K562 (cell line): ENCODE measurements around the gene RYR3. TPM values are rescaled to one million over a fixed set of nuclear protein-coding genes. Genes with fewer than 3 reads are reported as not detected.

Experiments used
- ATAC-seq: fragments of 200-7000 bp; cut with Tn5 transposase; 3 replicates; pipeline ENCODE4 v1.9.1; 2020; ENCODE audit warnings: moderate library complexity
- BruUV-seq: library from RNA; stranded (reverse); fragments of 400-500 nt; replicated peaks from 2 replicates; lab custom pipeline; 2021; lab: Mats Ljungman, UMichigan
- CTCF ChIA-PET: fragments of 300-600 bp; formaldehyde crosslinking; extraction: SDS; loops from one replicate; lab custom pipeline; 2021; ENCODE audit warnings: low intra/inter-chr PET ratio; lab: Yijun Ruan, JAX
- POLR2A ChIA-PET: fragments of 300-600, 350-650 bp; sonication (Branson Sonifier 250); formaldehyde crosslinking; extraction: SDS; loops from one replicate; lab custom pipeline; 2021; ENCODE audit warnings: antibody characterized with exemption, inconsistent platforms; lab: Yijun Ruan, JAX
- DNase-seq, 4 experiments: peaks; one replicate each; pipeline versions ENCODE4 v3.0.0 to v3.0.0-alpha.2; 2011 to 2018; ENCODE audit warnings: low spot score in 3 of 4, mixed read lengths in 3 of 4; ENCODE audit errors: extremely low read depth in 1 of 4
- FAIRE-seq: peaks from 2 replicates; lab custom pipeline; 2011; peaks lifted over from hg19 to GRCh38; lab: Jason Lieb, UNC
- H2AFZ ChIP-seq: 2 replicates; pipeline ENCODE4 v1.6.0; 2011; ENCODE audit warnings: low read depth, low read length, control low read depth, inconsistent platforms
- H3K27ac ChIP-seq: fragments of 200-600 bp; 3 replicates; pipeline ENCODE4 v1.8.0; 2011; ENCODE audit warnings: low read depth, mild to moderate bottlenecking, control low read depth, inconsistent platforms, low read length, moderate library complexity, mixed read lengths; ENCODE audit errors: extremely low read depth
- H3K27me3 ChIP-seq, 2 experiments: fragments of 300-600 bp in 1 of 2; 2 replicates in 1 of 2; 3 replicates in 1 of 2; pipeline versions ENCODE4 v1.6.0 to v1.8.0; 2011; ENCODE audit warnings: inconsistent platforms in 2 of 2, low read length in 2 of 2, mild to moderate bottlenecking in 1 of 2, mixed read lengths in 1 of 2, moderate library complexity in 1 of 2; ENCODE audit not compliant: control insufficient read depth in 2 of 2, insufficient read depth in 2 of 2
- H3K36me3 ChIP-seq: fragments of 300-600 bp; 3 replicates; pipeline ENCODE4 v1.8.0; 2011; ENCODE audit warnings: mild to moderate bottlenecking, low read length, inconsistent platforms; ENCODE audit not compliant: control insufficient read depth, insufficient read depth
- H3K4me1 ChIP-seq, 2 experiments: fragments of 200-600 bp in 1 of 2; replicated peaks in 1 of 2; 2 replicates in 1 of 2; 3 replicates in 1 of 2; pipeline versions ENCODE4 v1.5.1 to v1.8.0; 2011; ENCODE audit warnings: inconsistent platforms in 2 of 2, low read length in 2 of 2, mild to moderate bottlenecking in 1 of 2, mixed read lengths in 1 of 2, moderate library complexity in 1 of 2; ENCODE audit not compliant: control insufficient read depth in 2 of 2, insufficient read depth in 2 of 2
- H3K4me2 ChIP-seq: 2 replicates; pipeline ENCODE4 v1.6.1; 2011; ENCODE audit warnings: low read length, control low read depth, inconsistent platforms, mixed read lengths; ENCODE audit not compliant: insufficient read depth
- H3K4me3 ChIP-seq: fragments of 200-600 bp; sonication (generic), shearing (Covaris generic); 2 replicates; pipeline ENCODE4 v1.5.1; 2016; ENCODE audit warnings: control low read depth, inconsistent platforms
- H3K79me2 ChIP-seq: fragments of 200-600 bp; 3 replicates; pipeline ENCODE4 v1.8.0; 2011; ENCODE audit warnings: low read length, inconsistent platforms; ENCODE audit not compliant: control insufficient read depth, insufficient read depth
- H3K9ac ChIP-seq, 2 experiments: 2 replicates each; pipeline versions ENCODE4 v1.6.0 to v1.6.1; 2011; ENCODE audit warnings: low read depth in 2 of 2, low read length in 2 of 2, control low read depth in 1 of 2, inconsistent platforms in 1 of 2, mild to moderate bottlenecking in 1 of 2, mixed read lengths in 1 of 2; ENCODE audit not compliant: insufficient read depth in 1 of 2
- H3K9me1 ChIP-seq: one replicate; pipeline ENCODE4 v1.6.0; 2011; ENCODE audit warnings: inconsistent platforms, mild to moderate bottlenecking, low read length, moderate library complexity; ENCODE audit not compliant: control insufficient read depth, insufficient read depth
- H3K9me3 ChIP-seq: replicated peaks from 2 replicates; pipeline ENCODE4 v1.5.1; 2011; ENCODE audit warnings: low read depth, low read length, inconsistent platforms; ENCODE audit not compliant: control insufficient read depth, insufficient read depth
- H4K20me1 ChIP-seq: replicated peaks from 2 replicates; pipeline ENCODE4 v1.6.1; 2011; ENCODE audit warnings: low read length, inconsistent platforms, mixed read lengths; ENCODE audit not compliant: control insufficient read depth, insufficient read depth
- CHCHD3 ChIP-seq: fragments of 250-450 bp; sonication (Bioruptor Pico); IDR thresholded peaks from 2 replicates; pipeline ENCODE4 v2.1.2; 2022; ENCODE audit warnings: mild to moderate bottlenecking
- CTCFL ChIP-seq: IDR thresholded peaks from 2 replicates; pipeline ENCODE4 v1.6.1; 2011; ENCODE audit warnings: borderline replicate concordance, low read depth, mild to moderate bottlenecking, moderate library complexity, low read length; ENCODE audit not compliant: insufficient read depth, poor library complexity, severe bottlenecking
- CXXC5 ChIP-seq: fragments of 250-450 bp; sonication (Bioruptor Pico); IDR thresholded peaks from 2 replicates; pipeline ENCODE4 v1.8.0; 2022; ENCODE audit warnings: inconsistent platforms, mild to moderate bottlenecking, moderate library complexity
- EP400 ChIP-seq: fragments of 450-650 bp; IDR thresholded peaks from 2 replicates; pipeline ENCODE4 v1.6.1; 2017; ENCODE audit warnings: antibody characterized with exemption, mild to moderate bottlenecking, moderate library complexity
- ETV6 ChIP-seq, 3 experiments: fragments of 150-350 bp in 1 of 3; sonication (generic) in 1 of 3; formaldehyde crosslinking in 1 of 3; IDR thresholded peaks; 2 replicates each; pipeline versions ENCODE4 v1.6.1 to v1.8.0; 2014 to 2022; ENCODE audit warnings: borderline replicate concordance in 2 of 3, low read depth in 2 of 3, antibody characterized with exemption in 1 of 3, low read length in 1 of 3, mild to moderate bottlenecking in 1 of 3, missing genetic modification reagents in 1 of 3
- HDAC8 ChIP-seq: fragments of 450-650 bp; IDR thresholded peaks from 2 replicates; pipeline ENCODE4 v1.6.1; 2016; ENCODE audit warnings: mild to moderate bottlenecking, missing genetic modification characterization, moderate library complexity, missing compliant biosample characterization
- MTF1 ChIP-seq: fragments of 250-450 bp; sonication (Bioruptor Pico); IDR thresholded peaks from 2 replicates; pipeline ENCODE4 v1.9.0; 2021; ENCODE audit warnings: moderate library complexity, mild to moderate bottlenecking, inconsistent platforms, borderline replicate concordance
- RBM39 ChIP-seq: fragments of 200-400 bp; formaldehyde crosslinking; optimal IDR thresholded peaks from 2 replicates; pipeline ENCODE3; 2018; ENCODE audit warnings: low read depth, low read length
- TEAD1 ChIP-seq, 2 experiments: fragments of 450-650 bp in 1 of 2; sonication (generic) in 1 of 2; formaldehyde crosslinking; IDR thresholded peaks; 2 replicates each; pipeline versions ENCODE4 v1.4.0 to v1.8.0; 2020 to 2022; ENCODE audit warnings: mild to moderate bottlenecking in 2 of 2, missing genetic modification reagents in 1 of 2
- ZBTB7A ChIP-seq: IDR thresholded peaks from 2 replicates; pipeline ENCODE4 v1.6.1; 2011; ENCODE audit warnings: low read depth, mild to moderate bottlenecking, low read length, moderate library complexity, borderline replicate concordance; ENCODE audit not compliant: control insufficient read depth
- ZNF165 ChIP-seq: fragments of 250-450 bp; sonication (Bioruptor Pico); IDR thresholded peaks from 2 replicates; pipeline ENCODE4 v1.4.0; 2020; ENCODE audit warnings: borderline replicate concordance
- ZNF212 ChIP-seq: fragments of 450-650 bp; formaldehyde crosslinking; IDR thresholded peaks from 2 replicates; pipeline ENCODE4 v1.4.0; 2020; ENCODE audit warnings: mild to moderate bottlenecking
- ZNF584 ChIP-seq: fragments of 200-800 bp; sonication (Bioruptor generic); IDR thresholded peaks from 2 replicates; pipeline ENCODE4 v1.6.1; 2016; ENCODE audit warnings: low read depth, mild to moderate bottlenecking, missing genetic modification characterization, missing compliant biosample characterization
- WGBS: fragments of 100-300 bp; shearing (Covaris generic); methylation state at CpG from one replicate; pipeline ENCODE4 v1.1.6; 2016; ENCODE audit warnings: low coverage, mixed read lengths; ENCODE audit not compliant: insufficient coverage; ENCODE audit errors: missing lambda C conversion rate; 5-methylcytosine and 5-hydroxymethylcytosine counted together
- in situ Hi-C: fragments of 300-500 bp; cut with MboI; formaldehyde crosslinking; loops from 4 replicates; pipeline ENCODE4 v1.15.0; 2018; ENCODE audit warnings: inconsistent platforms, mixed read lengths
- intact Hi-C: fragments of 100-400 bp; cut with micrococcal nuclease; formaldehyde crosslinking; loops from 2 replicates; pipeline ENCODE4 v1.14.2; 2022
- polyA plus RNA-seq, 8 experiments: library from polyadenylated mRNA; depleted of rRNA in 4 of 8; stranded (reverse) in 5 of 8; unstranded in 3 of 8; fragments of >200 nt; fragmentation: Nextera tagmentation in 2 of 8; fragmentation: Illumina TruSeq in 1 of 8; extraction: Ambion mirVana in 2 of 8; extraction: Trizol in 1 of 8; gene quantifications; 2 replicates each; pipeline versions ENCODE4 v1.2.1 to v1.2.3, GENCODE V29; 2011 to 2014; ENCODE audit warnings: inconsistent platforms in 1 of 8, missing spikeins in 1 of 8
- total RNA-seq, 7 experiments: library from RNA; depleted of rRNA in 6 of 7; stranded (reverse); fragments of >200 nt in 6 of 7; fragmentation: Illumina TruSeq in 2 of 7; extraction: Trizol in 2 of 7; gene quantifications; 2 replicates each; pipeline versions ENCODE4 v1.2.1 to v1.2.3, GENCODE V29; 2011 to 2021; ENCODE audit warnings: low replicate concordance in 1 of 7
- TF ChIP-seq, protein P1 (sequence below): sonication (generic); formaldehyde crosslinking; IDR thresholded peaks from 2 replicates; pipeline ENCODE4 v1.8.0; 2022; ENCODE audit warnings: missing genetic modification reagents, mild to moderate bottlenecking, borderline replicate concordance

Gene RYR3
- total and polyA plus RNA-seq, 9 of the 15 experiments (the other 6 are each of a cell fraction or from before 2014, with no cell fraction given) = 0.04 TPM; not detected in 8

DNA sequence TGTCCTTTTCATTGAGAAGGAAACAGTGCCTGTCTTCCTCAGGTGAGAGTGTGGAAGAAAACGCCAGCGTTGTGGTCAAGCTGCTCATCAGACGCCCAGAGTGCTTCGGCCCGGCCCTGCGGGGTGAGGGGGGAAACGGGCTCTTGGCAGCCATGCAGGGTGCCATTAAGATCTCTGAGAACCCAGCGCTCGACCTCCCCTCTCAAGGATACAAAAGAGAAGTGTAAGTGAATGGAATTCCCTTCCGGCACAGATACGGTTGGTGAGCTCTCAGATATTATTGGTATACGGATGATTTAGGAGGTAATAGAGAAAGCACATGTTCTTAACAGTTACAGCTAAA, 411.9 kb downstream of the RYR3 start:
- no peaks in the 10 kb centered on the region for H4K20me1 ChIP-seq
- no peaks in the 10 kb centered on the region for H3K36me3 ChIP-seq
- in situ Hi-C loops = no loop called here
- intact Hi-C loops = no loop called here
- WGBS = 3% methylated on average over 9 of the region's 12 CpGs
- H2AFZ ChIP-seq = no peak overlapping the region
- H3K4me3 ChIP-seq = no peak overlapping the region
- H3K9me1 ChIP-seq = no peaks in the 10 kb centered on the region
- DNase-seq = no peak
- ChIA-PET CTCF (no interaction called here), POLR2A (no interaction called here)
- no peaks in the 10 kb centered on the region for H3K4me1 ChIP-seq
- no peaks in the 10 kb centered on the region for H3K9me3 ChIP-seq
- no peak overlapping the region for H3K4me2 ChIP-seq
- TF ChIP-seq ZNF584 (CRISPR knock-in tag) (no peak), TEAD1 (CRISPR knock-in tag; IDR thresholded peaks at IDR 0.05) (no peak), MTF1 (no peak), ZNF212 (CRISPR knock-in tag) (no peak), EP400 (no peak), RBM39 (no peak), HDAC8 (no peak), ZNF165 (CRISPR knock-in tag) (no peak), ETV6 (IDR thresholded peaks at IDR 0.05; ENCODE audit: borderline replicate concordance in 1 of 2, low read depth in 2 of 2, low read length in 1 of 2) (no peak), ETV6 (CRISPR knock-in tag; IDR thresholded peaks at IDR 0.05; ENCODE audit: borderline replicate concordance) (no peak), CXXC5 (CRISPR knock-in tag) (no peak), CTCFL (no peak), CHCHD3 (CRISPR knock-in tag) (no peak), ZBTB7A (no peak)
- TF ChIP-seq, protein P1, sequence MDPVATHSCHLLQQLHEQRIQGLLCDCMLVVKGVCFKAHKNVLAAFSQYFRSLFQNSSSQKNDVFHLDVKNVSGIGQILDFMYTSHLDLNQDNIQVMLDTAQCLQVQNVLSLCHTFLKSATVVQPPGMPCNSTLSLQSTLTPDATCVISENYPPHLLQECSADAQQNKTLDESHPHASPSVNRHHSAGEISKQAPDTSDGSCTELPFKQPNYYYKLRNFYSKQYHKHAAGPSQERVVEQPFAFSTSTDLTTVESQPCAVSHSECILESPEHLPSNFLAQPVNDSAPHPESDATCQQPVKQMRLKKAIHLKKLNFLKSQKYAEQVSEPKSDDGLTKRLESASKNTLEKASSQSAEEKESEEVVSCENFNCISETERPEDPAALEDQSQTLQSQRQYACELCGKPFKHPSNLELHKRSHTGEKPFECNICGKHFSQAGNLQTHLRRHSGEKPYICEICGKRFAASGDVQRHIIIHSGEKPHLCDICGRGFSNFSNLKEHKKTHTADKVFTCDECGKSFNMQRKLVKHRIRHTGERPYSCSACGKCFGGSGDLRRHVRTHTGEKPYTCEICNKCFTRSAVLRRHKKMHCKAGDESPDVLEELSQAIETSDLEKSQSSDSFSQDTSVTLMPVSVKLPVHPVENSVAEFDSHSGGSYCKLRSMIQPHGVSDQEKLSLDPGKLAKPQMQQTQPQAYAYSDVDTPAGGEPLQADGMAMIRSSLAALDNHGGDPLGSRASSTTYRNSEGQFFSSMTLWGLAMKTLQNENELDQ = no peak
- no peak for FAIRE-seq
- ATAC-seq = no peak
- no peak overlapping the region for H3K9ac ChIP-seq
- no TSS peak for BruUV-seq
- no peaks in the 10 kb centered on the region for H3K79me2 ChIP-seq
- peaks cover 0 to 4% of the 10 kb centered on the region in 2 experiments; a peak in 3 of 5 replicates for H3K27me3 ChIP-seq
- no peak overlapping the region for H3K27ac ChIP-seq
